Mesodermal cell (in vitro differentiated cells): Measurements from ENCODE around the gene KRT73. TPM values are rescaled to one million over a fixed set of nuclear protein-coding genes. Genes with fewer than 3 reads are reported as not detected.

Experiments used
- H3K27ac ChIP-seq: 2 replicates; pipeline ENCODE4 v1.7.0; 2013; ENCODE audit warnings: mild to moderate bottlenecking, low read depth, low read length, moderate library complexity; ENCODE audit not compliant: severe bottlenecking
- H3K36me3 ChIP-seq: 2 replicates; pipeline ENCODE4 v1.7.1; 2013; ENCODE audit warnings: mild to moderate bottlenecking, low read length, moderate library complexity; ENCODE audit not compliant: control insufficient read depth, insufficient read depth
- H3K4me1 ChIP-seq: one replicate; pipeline ENCODE4 v1.7.1; 2013; ENCODE audit warnings: mild to moderate bottlenecking, low read length; ENCODE audit not compliant: insufficient read depth, control insufficient read depth, poor library complexity, severe bottlenecking
- H3K4me3 ChIP-seq: 2 replicates; pipeline ENCODE4 v1.7.0; 2013; ENCODE audit warnings: low read length, control low read depth, mild to moderate bottlenecking; ENCODE audit not compliant: insufficient read depth, poor library complexity, severe bottlenecking; ENCODE audit errors: extremely low read depth
- H3K9me3 ChIP-seq: 2 replicates; pipeline ENCODE4 v1.7.1; 2013; ENCODE audit warnings: mild to moderate bottlenecking, low read length, moderate library complexity; ENCODE audit not compliant: control insufficient read depth
- WGBS, 2 experiments: methylation state at CpG; one replicate each; pipeline ENCODE4 v1.1.5; 2013; ENCODE audit warnings: missing lambda C conversion rate in 2 of 2; ENCODE audit not compliant: insufficient coverage in 2 of 2; 5-methylcytosine and 5-hydroxymethylcytosine counted together
- polyA plus RNA-seq, 2 experiments: library from polyadenylated mRNA; stranded (reverse); fragments of 50-300 nt; gene quantifications; one replicate each; pipeline ENCODE4 v1.2.3, GENCODE V29; 2013

The KRT73 gene
- polyA plus RNA-seq (2013, experiment 1 of 2), result not detected
- polyA plus RNA-seq (2013, experiment 2 of 2), result not detected

GRCh38 chr12:52618216-52618615 lies at the start of gene KRT73:
TSS of gene KRT73 (minus strand) at chr12:52618559. CDS start at chr12:52618524, 35 bp downstream.
- Histone ChIP-seq H3K4me3 (no peak within 1 kb of the TSS), H3K4me1 (no peaks in the 10 kb centered on the region), H3K27ac (no peak within 1 kb of the TSS), H3K36me3 (no peaks in the 10 kb centered on the region), H3K9me3 (no peaks in the 10 kb centered on the region)
- WGBS, 2 experiments, result 89 to 94% methylated on average over 10 to 13 of the region's 14 CpGs

GRCh38 chr12:52667931-52668330 lies 49.6 kb upstream of the KRT73 start:
- H3K27ac ChIP-seq, result no peak overlapping the region
- no peaks in the 10 kb centered on the region for H3K9me3 ChIP-seq
- no peak overlapping the region for H3K4me3 ChIP-seq
- H3K36me3 ChIP-seq, result no peaks in the 10 kb centered on the region
- H3K4me1 ChIP-seq, result peaks cover 16% of the 10 kb centered on the region
- WGBS, 2 experiments, result 84 to 90% methylated on average over 6 of the region's 7 CpGs

- H3K9me3 ChIP-seq, result no peaks in the 10 kb centered on the region
- no peak overlapping the region for H3K4me3 ChIP-seq
- 64 to 76% methylated on average over 7 to 9 of the region's 9 CpGs for WGBS, 2 experiments
- peaks cover 12% of the 10 kb centered on the region for H3K4me1 ChIP-seq
- H3K36me3 ChIP-seq, result no peaks in the 10 kb centered on the region
- no peak overlapping the region for H3K27ac ChIP-seq
Observed at GRCh38 chr12:52667509-52667908, 49.1 kb upstream of the KRT73 start.

- Histone ChIP-seq H3K4me3 (no peak overlapping the region), H3K4me1 (peaks cover 5% of the 10 kb centered on the region), H3K27ac (no peak overlapping the region), H3K9me3 (no peaks in the 10 kb centered on the region), H3K36me3 (no peaks in the 10 kb centered on the region)
- WGBS, 2 experiments, result 93 to 95% methylated on average over 2 to 3 of the region's 3 CpGs
Observed at GRCh38 chr12:52666471-52666870, 48.1 kb upstream of the KRT73 start.

GRCh38 chr12:52663420-52663819 lies 45.1 kb upstream of the KRT73 start:
- no peaks in the 10 kb centered on the region for H3K9me3 ChIP-seq
- no peaks in the 10 kb centered on the region for H3K36me3 ChIP-seq
- H3K27ac ChIP-seq, result no peak overlapping the region
- H3K4me1 ChIP-seq, result no peaks in the 10 kb centered on the region
- H3K4me3 ChIP-seq, result no peak overlapping the region

GRCh38 chr12:52662918-52663229 lies 44.5 kb upstream of the KRT73 start:
- Histone ChIP-seq H3K27ac (no peak overlapping the region), H3K4me3 (no peak overlapping the region), H3K36me3 (no peaks in the 10 kb centered on the region), H3K9me3 (no peaks in the 10 kb centered on the region), H3K4me1 (no peaks in the 10 kb centered on the region)

GRCh38 chr12:52662093-52662917 lies 43.9 kb upstream of the KRT73 start:
- WGBS, 2 experiments, result 76 to 90% methylated on average over 7 to 8 of the region's 10 CpGs
- Histone ChIP-seq H3K9me3 (no peaks in the 10 kb centered on the region), H3K4me3 (no peak overlapping the region), H3K27ac (no peak overlapping the region), H3K36me3 (no peaks in the 10 kb centered on the region), H3K4me1 (no peaks in the 10 kb centered on the region)

- H3K4me1 ChIP-seq, result no peaks in the 10 kb centered on the region
- no peak overlapping the region for H3K4me3 ChIP-seq
- WGBS, 2 experiments, result 79 to 95% methylated on average over 2 to 3 of the region's 3 CpGs
- H3K9me3 ChIP-seq, result no peaks in the 10 kb centered on the region
- no peaks in the 10 kb centered on the region for H3K36me3 ChIP-seq
- H3K27ac ChIP-seq, result no peak overlapping the region
Observed at GRCh38 chr12:52661668-52662067, 43.3 kb upstream of the KRT73 start.

GRCh38 chr12:52660934-52661499 lies 42.7 kb upstream of the KRT73 start:
- WGBS, 2 experiments, result 86 to 100% methylated on average over 1 of the region's 3 CpGs
- Histone ChIP-seq H3K27ac (no peak overlapping the region), H3K4me1 (peaks cover 3% of the 10 kb centered on the region), H3K9me3 (no peaks in the 10 kb centered on the region), H3K4me3 (no peak overlapping the region), H3K36me3 (no peaks in the 10 kb centered on the region)

GRCh38 chr12:52659951-52660350 lies 41.6 kb upstream of the KRT73 start:
- no peaks in the 10 kb centered on the region for H3K36me3 ChIP-seq
- H3K9me3 ChIP-seq, result no peaks in the 10 kb centered on the region
- WGBS, 2 experiments, result 93 to 98% methylated on average over 4 of the region's 4 CpGs
- H3K27ac ChIP-seq, result no peak overlapping the region
- H3K4me1 ChIP-seq, result peaks cover 13% of the 10 kb centered on the region
- H3K4me3 ChIP-seq, result no peak overlapping the region

GRCh38 chr12:52659395-52659794 lies 41.0 kb upstream of the KRT73 start:
- Histone ChIP-seq H3K36me3 (no peaks in the 10 kb centered on the region), H3K9me3 (no peaks in the 10 kb centered on the region), H3K4me3 (no peak overlapping the region), H3K4me1 (peaks cover 17% of the 10 kb centered on the region), H3K27ac (no peak overlapping the region)
- 79 to 93% methylated on average over 6 to 7 of the region's 7 CpGs for WGBS, 2 experiments
